ENCODE data around the gene SYTL3.
A peak's percentile ranks its signal among the peaks of the same experiment; 100 is the strongest.
"Not testable (repeated sequence)": the region's sequence is repeated elsewhere in the genome, so short reads cannot be mapped to it uniquely, and the experiment has no call there.

Gene SYTL3

GRCh38 chr6:158669145-158670035 is 19.5 kb downstream of the SYTL3 start:
- no peaks in the 10 kb centered on the region for H3K27me3 Mint-ChIP-seq
- H3K4me1 Mint-ChIP-seq: peaks cover 6% of the 10 kb centered on the region
- CTCF ChIA-PET: interaction anchor here (1.5 kb wide), 1 partner anchor 10 kb away, joined by 4 read pairs; no protein-coding TSS in a partner anchor
- H3K27ac Mint-ChIP-seq: no peak overlapping the region
- peaks cover 50% of the 10 kb centered on the region for H3K36me3 Mint-ChIP-seq
- no peaks in the 10 kb centered on the region for H3K9me3 Mint-ChIP-seq
- no peak overlapping the region for H3K4me3 Mint-ChIP-seq
- no peak for DNase-seq

GRCh38 chr6:158672119-158672518 is 22.3 kb downstream of the SYTL3 start:
- not testable (repeated sequence) for H3K4me3 Mint-ChIP-seq, H3K27ac Mint-ChIP-seq, DNase-seq, H3K27me3 Mint-ChIP-seq, H3K9me3 Mint-ChIP-seq, H3K4me1 Mint-ChIP-seq
- CTCF ChIA-PET: interaction anchor here (1.4 kb wide), 1 partner anchor 13 kb away, joined by 4 read pairs; no protein-coding TSS in a partner anchor
- peaks cover 41% of the 10 kb centered on the region for H3K36me3 Mint-ChIP-seq

DNA sequence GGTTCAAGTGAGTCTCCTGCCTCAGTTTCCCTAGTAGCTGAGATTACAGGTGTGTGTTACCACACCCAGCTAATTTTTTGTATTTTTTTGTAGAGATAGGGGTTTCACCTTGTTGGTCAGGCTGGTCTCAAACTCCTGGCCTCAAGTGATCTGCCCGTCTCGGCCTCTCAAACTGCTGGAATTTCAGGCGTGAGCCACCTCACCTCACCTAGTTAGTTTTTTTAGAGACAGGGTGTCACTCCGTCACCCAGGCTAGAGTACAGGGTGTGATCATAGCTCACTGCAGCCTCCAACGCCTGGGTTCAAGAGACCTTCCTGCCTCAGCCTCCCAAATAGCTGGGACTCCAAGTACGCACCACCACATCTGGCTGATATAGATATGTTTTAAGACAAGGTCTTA is 22.9 kb downstream of the SYTL3 start:
- CTCF ChIA-PET: interaction anchor here (1.4 kb wide), 1 partner anchor 14 kb away, joined by 4 read pairs; no protein-coding TSS in a partner anchor
- Mint-ChIP-seq H3K27ac (no peak overlapping the region), H3K9me3 (no peaks in the 10 kb centered on the region), H3K4me3 (no peak overlapping the region), H3K36me3 (peaks cover 36% of the 10 kb centered on the region), H3K4me1 (no peaks in the 10 kb centered on the region), H3K27me3 (no peaks in the 10 kb centered on the region)
- DNase-seq: no peak

DNA sequence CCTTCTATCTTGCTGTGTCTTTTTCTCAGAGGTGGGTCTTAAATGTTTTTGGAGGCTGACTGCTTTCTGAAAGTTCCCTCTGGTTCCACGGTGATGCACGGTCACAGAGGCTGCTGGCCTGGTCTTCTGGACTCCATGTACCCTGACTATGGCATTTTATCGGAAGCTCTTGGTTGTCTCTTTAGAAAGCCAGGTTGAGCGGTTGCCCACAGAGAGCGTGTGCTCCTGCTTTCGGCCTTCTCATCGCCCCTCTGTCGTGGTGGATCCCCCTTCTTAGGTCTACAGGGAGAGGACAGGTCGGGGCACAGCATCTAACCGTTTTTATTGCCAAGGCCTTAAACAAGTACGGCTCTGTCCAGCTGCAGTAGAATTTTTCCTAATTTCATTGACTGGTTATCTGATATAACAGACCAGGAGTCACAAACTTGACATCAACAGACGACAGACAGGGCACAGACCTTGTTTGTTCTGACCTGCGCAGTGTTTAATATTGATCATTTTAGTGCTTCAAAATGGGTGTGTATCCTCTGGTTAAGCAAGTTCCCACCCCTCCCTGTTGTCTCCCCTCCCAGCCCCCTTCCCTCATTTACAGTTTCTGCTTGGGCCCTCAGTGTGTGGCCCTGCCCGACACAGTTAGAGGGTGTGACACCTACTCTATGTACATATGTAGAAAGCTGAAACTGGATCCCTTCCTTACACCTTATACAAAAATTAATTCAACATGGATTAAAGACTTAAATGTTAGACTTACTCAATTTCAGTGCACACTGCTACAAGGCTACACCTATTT is 24.7 kb downstream of the SYTL3 start:
- DNase-seq: no peak
- Mint-ChIP-seq H3K4me1 (no peaks in the 10 kb centered on the region), H3K9me3 (no peaks in the 10 kb centered on the region), H3K27me3 (no peaks in the 10 kb centered on the region), H3K27ac (no peak overlapping the region), H3K4me3 (no peak overlapping the region), H3K36me3 (peaks cover 37% of the 10 kb centered on the region)
- CTCF ChIA-PET: interaction anchor here (1.1 kb wide), 1 partner anchor 13 kb away, joined by 4 read pairs; no protein-coding TSS in a partner anchor

GRCh38 chr6:158677094-158677493 is 27.2 kb downstream of the SYTL3 start:
- H3K9me3 Mint-ChIP-seq, H3K27me3 Mint-ChIP-seq, CTCF ChIA-PET, H3K27ac Mint-ChIP-seq, H3K4me1 Mint-ChIP-seq, H3K4me3 Mint-ChIP-seq, DNase-seq: not testable (repeated sequence)
- H3K36me3 Mint-ChIP-seq: peaks cover 38% of the 10 kb centered on the region

GRCh38 chr6:158677906-158678578 is 28.2 kb downstream of the SYTL3 start:
- no peak for DNase-seq
- H3K4me1 Mint-ChIP-seq: no peaks in the 10 kb centered on the region
- H3K27ac Mint-ChIP-seq: no peak overlapping the region
- H3K9me3 Mint-ChIP-seq: no peaks in the 10 kb centered on the region
- no peak overlapping the region for H3K4me3 Mint-ChIP-seq
- no peaks in the 10 kb centered on the region for H3K27me3 Mint-ChIP-seq
- CTCF ChIA-PET: no interaction called here
- H3K36me3 Mint-ChIP-seq: peaks cover 45% of the 10 kb centered on the region

DNA sequence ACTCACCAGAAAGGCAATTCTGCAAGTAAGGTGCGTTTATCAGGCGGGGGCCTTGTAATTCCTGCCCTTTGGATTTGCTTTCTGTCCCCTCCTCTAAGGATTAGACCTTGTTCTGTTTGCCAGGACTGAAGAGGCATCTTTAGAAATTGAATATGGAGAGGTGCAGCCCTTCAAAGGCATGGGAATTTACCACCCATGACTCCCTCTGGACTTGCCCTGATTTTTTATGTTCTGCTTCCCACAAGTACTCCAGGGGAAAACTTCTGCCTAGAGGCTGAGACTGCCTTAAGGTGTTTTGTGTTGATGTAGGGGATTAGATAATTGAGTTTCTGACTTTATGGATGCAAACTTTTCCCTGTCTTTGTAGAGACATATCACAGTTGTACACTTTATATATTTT is 30.2 kb downstream of the SYTL3 start:
- Mint-ChIP-seq H3K4me1 (peaks cover 16% of the 10 kb centered on the region), H3K9me3 (no peaks in the 10 kb centered on the region), H3K36me3 (peaks cover 53% of the 10 kb centered on the region), H3K27ac (no peak overlapping the region), H3K27me3 (no peaks in the 10 kb centered on the region), H3K4me3 (no peak overlapping the region)
- CTCF ChIA-PET: interaction anchor here (1.4 to 1.5 kb wide), 2 partner anchors 17 to 19 kb away, joined by 3 to 5 read pairs; no protein-coding TSS in a partner anchor
- no peak for DNase-seq

DNA sequence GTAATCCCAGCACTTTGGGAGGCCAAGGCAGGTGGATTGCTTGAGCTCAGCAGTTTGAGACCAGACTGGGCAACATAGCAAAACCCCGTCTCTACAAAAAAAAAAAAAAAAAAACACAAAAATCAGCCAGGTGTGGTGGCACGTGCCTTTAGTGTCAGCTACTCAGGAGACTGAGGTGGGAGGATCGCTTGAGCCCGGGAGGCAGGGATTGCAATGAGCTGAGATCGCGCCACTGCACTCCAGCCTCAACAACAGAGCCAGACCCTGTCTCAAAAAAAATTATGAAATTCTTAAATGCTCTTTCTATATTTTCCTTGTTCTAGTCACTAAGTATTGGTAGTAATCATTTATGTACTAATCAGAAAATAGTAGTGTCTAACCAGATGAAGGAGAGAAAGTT is 30.6 kb downstream of the SYTL3 start:
- H3K4me1 Mint-ChIP-seq: peaks cover 18% of the 10 kb centered on the region
- no peak for DNase-seq
- no peak overlapping the region for H3K4me3 Mint-ChIP-seq
- no peak overlapping the region for H3K27ac Mint-ChIP-seq
- no peaks in the 10 kb centered on the region for H3K9me3 Mint-ChIP-seq
- H3K36me3 Mint-ChIP-seq: peaks cover 48% of the 10 kb centered on the region
- no peaks in the 10 kb centered on the region for H3K27me3 Mint-ChIP-seq
- CTCF ChIA-PET: interaction anchor here (1.4 to 1.5 kb wide), 2 partner anchors 17 to 19 kb away, joined by 3 to 5 read pairs; no protein-coding TSS in a partner anchor

GRCh38 chr6:158684311-158684710 is 34.5 kb downstream of the SYTL3 start:
- peaks cover 47% of the 10 kb centered on the region for H3K4me1 Mint-ChIP-seq
- H3K27me3 Mint-ChIP-seq: no peaks in the 10 kb centered on the region
- CTCF ChIA-PET: interaction anchor here (0.7 to 1.0 kb wide), 2 partner anchors 11 to 421 kb away, joined by 3 read pairs; no protein-coding TSS in a partner anchor
- no peak for DNase-seq
- H3K27ac Mint-ChIP-seq: no peak overlapping the region
- no peaks in the 10 kb centered on the region for H3K9me3 Mint-ChIP-seq
- no peak overlapping the region for H3K4me3 Mint-ChIP-seq
- peaks cover 46% of the 10 kb centered on the region for H3K36me3 Mint-ChIP-seq

- Mint-ChIP-seq H3K4me1 (peaks cover 51% of the 10 kb centered on the region), H3K4me3 (no peak overlapping the region), H3K27me3 (no peaks in the 10 kb centered on the region), H3K36me3 (peaks cover 43% of the 10 kb centered on the region), H3K9me3 (no peaks in the 10 kb centered on the region), H3K27ac (no peak overlapping the region)
- CTCF ChIA-PET: interaction anchor here (0.7 to 1.0 kb wide), 3 partner anchors 11 to 454 kb away, joined by 3 read pairs; no protein-coding TSS in a partner anchor
- no peak for DNase-seq
These were observed 35.0 kb downstream of the SYTL3 start for GRCh38 chr6:158684745-158685324.

GRCh38 chr6:158686311-158686710 is 36.5 kb downstream of the SYTL3 start:
- Mint-ChIP-seq H3K4me1 (peaks cover 58% of the 10 kb centered on the region), H3K36me3 (peaks cover 44% of the 10 kb centered on the region), H3K9me3 (no peaks in the 10 kb centered on the region), H3K4me3 (no peak overlapping the region), H3K27ac (peak overlapping the region; percentile 50), H3K27me3 (no peaks in the 10 kb centered on the region)
- no peak for DNase-seq
- CTCF ChIA-PET: interaction anchor here (6.1 kb wide), 1 partner anchor 25 kb away, joined by 133 read pairs; no protein-coding TSS in a partner anchor

DNA sequence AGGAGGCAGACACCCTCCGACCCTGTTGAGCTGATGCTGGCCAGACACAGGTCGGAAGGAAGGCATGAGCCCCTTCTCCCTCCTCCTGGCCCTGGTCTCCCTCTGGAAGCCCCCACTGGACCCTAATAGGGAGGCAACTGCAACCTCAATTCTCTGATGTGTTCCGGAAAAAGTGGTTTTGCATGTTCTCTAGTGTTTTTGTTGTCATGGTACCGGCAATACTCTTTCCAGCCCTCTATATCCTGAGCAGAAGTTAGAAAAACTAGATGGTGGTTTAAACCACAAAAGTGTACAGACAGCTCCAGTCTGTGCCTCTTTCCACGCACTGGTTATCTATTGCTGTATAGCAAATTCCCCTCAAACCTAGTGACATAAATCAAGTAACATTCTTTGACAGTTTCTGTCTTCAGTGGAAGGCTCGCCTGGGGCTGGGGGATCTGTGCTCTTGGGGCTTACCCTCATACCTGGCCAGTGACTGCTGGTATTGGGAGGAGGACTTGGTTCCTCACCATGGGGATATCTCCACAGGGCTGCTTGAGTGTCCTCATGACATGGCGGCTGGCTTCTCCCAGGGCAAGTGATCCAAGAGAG is 37.0 kb downstream of the SYTL3 start:
- DNase-seq: peak; percentile 63
- H3K36me3 Mint-ChIP-seq: peaks cover 42% of the 10 kb centered on the region
- peak overlapping the region; percentile 53 for H3K27ac Mint-ChIP-seq
- no peak overlapping the region for H3K4me3 Mint-ChIP-seq
- H3K27me3 Mint-ChIP-seq: no peaks in the 10 kb centered on the region
- CTCF ChIA-PET: interaction anchor here (1.3 to 6.1 kb wide), 2 partner anchors 26 to 466 kb away, joined by 4 to 133 read pairs; no protein-coding TSS in a partner anchor
- peaks cover 59% of the 10 kb centered on the region for H3K4me1 Mint-ChIP-seq
- no peaks in the 10 kb centered on the region for H3K9me3 Mint-ChIP-seq

- Mint-ChIP-seq H3K4me1 (peaks cover 59% of the 10 kb centered on the region), H3K27me3 (no peaks in the 10 kb centered on the region), H3K4me3 (peak overlapping the region; percentile 12), H3K27ac (peak overlapping the region; percentile 85), H3K9me3 (no peaks in the 10 kb centered on the region), H3K36me3 (peaks cover 42% of the 10 kb centered on the region)
- no peak for DNase-seq
- CTCF ChIA-PET: interaction anchor here (1.3 to 6.1 kb wide), 2 partner anchors 26 to 467 kb away, joined by 4 to 133 read pairs; no protein-coding TSS in a partner anchor
These were observed 37.7 kb downstream of the SYTL3 start for GRCh38 chr6:158687506-158687905.
